Activated naive CD8-positive, alpha-beta T cell (primary cell): ENCODE measurements around the gene PTPRN2.
"Not testable (repeated sequence)": the region's sequence is repeated elsewhere in the genome, so short reads cannot be mapped to it uniquely, and the experiment has no call there.

Source experiments
- H3K27ac Mint-ChIP-seq: one replicate; pipeline ENCODE4 v1.8.0; 2021; ENCODE audit warnings: mixed read lengths
- H3K27me3 Mint-ChIP-seq: one replicate; pipeline ENCODE4 v1.8.0; 2021; ENCODE audit warnings: mixed read lengths
- H3K36me3 Mint-ChIP-seq: one replicate; pipeline ENCODE4 v1.8.0; 2021; ENCODE audit warnings: mixed read lengths
- H3K4me1 Mint-ChIP-seq: one replicate; pipeline ENCODE4 v1.8.0; 2021; ENCODE audit warnings: low read depth, mixed read lengths
- H3K4me3 Mint-ChIP-seq: one replicate; pipeline ENCODE4 v1.8.0; 2021; ENCODE audit warnings: mild to moderate bottlenecking, mixed read lengths
- H3K9me3 Mint-ChIP-seq: one replicate; pipeline ENCODE4 v1.8.0; 2021; ENCODE audit warnings: low read depth, mixed read lengths

Gene PTPRN2

DNA sequence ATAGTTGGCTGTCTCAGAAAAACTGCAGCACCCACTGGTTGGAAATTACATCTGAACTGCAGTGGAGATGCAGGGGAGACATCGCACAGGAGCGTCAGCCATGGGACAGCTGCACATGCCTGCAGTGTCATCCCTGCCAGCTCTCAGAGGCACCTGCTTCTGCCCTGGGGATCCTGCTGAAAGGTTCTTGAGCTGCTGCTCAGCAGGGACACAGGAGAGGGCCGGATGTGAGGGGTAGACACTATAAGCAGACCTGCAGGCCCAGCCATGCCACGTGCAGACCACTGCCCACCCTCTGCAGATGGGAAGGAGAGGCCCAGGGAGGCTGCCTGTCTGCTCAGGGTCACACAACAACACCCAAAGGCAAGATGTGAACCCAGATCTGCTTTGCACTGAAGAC, 649.4 kb downstream of the PTPRN2 start:
- no peak overlapping the region for H3K4me3 Mint-ChIP-seq
- H3K27me3 Mint-ChIP-seq: no peaks in the 10 kb centered on the region
- H3K36me3 Mint-ChIP-seq: peaks cover 2% of the 10 kb centered on the region
- peaks cover 4% of the 10 kb centered on the region for H3K4me1 Mint-ChIP-seq
- H3K27ac Mint-ChIP-seq: no peak overlapping the region
- no peaks in the 10 kb centered on the region for H3K9me3 Mint-ChIP-seq

DNA sequence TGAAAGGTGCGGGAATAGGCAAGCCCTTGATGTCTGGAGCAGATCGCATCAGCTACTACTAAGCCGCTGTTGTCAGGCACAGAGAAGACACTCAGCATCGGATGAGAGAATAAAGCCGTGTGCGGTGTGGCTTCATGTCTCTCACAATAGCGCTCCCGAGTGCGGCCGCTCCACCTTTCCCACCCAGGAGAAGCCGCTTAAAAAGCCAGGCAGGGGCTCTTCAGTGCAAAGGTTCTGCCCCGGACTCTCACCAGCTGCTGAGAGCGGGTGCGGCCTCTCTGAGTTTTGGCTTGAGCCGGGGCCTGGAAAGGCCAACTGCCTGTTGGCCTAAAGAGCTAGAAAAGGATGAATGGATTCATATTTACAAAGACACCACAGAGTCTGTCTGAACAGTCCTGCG, 650.2 kb downstream of the PTPRN2 start:
- H3K4me1 Mint-ChIP-seq: peaks cover 9% of the 10 kb centered on the region
- no peak overlapping the region for H3K27ac Mint-ChIP-seq
- peaks cover 5% of the 10 kb centered on the region for H3K9me3 Mint-ChIP-seq
- no peak overlapping the region for H3K4me3 Mint-ChIP-seq
- no peaks in the 10 kb centered on the region for H3K27me3 Mint-ChIP-seq
- H3K36me3 Mint-ChIP-seq: peaks cover 5% of the 10 kb centered on the region

DNA sequence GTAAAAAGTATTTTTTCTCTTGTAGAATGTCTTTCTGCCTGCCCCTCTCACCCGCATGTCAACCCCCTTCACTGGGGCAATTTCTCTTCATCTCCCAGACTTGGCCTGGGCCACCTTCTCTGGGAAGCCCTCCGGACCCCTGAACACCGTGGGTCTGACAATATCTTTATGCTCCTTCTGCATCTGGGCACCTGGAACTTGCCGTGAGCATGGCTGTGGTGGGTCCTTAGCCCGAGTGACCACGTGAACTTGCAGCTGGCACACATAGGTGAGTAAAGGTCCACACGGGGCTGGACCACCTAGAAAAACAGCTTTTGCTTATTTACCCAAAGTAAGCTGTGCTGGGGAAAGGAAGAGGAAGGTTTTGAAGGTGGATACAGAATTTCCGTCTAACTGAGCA, 650.6 kb downstream of the PTPRN2 start:
- H3K27me3 Mint-ChIP-seq: no peaks in the 10 kb centered on the region
- H3K9me3 Mint-ChIP-seq: peaks cover 9% of the 10 kb centered on the region
- H3K4me1 Mint-ChIP-seq: peaks cover 13% of the 10 kb centered on the region
- H3K27ac Mint-ChIP-seq: no peak overlapping the region
- no peak overlapping the region for H3K4me3 Mint-ChIP-seq
- peaks cover 8% of the 10 kb centered on the region for H3K36me3 Mint-ChIP-seq

- not testable (repeated sequence) for H3K4me3 Mint-ChIP-seq, H3K9me3 Mint-ChIP-seq, H3K27ac Mint-ChIP-seq, H3K27me3 Mint-ChIP-seq, H3K36me3 Mint-ChIP-seq
- peaks cover 17% of the 10 kb centered on the region for H3K4me1 Mint-ChIP-seq
Observed at GRCh38 chr7:157935721-157936120, 651.9 kb downstream of the PTPRN2 start.

- H3K36me3 Mint-ChIP-seq, H3K9me3 Mint-ChIP-seq, H3K4me3 Mint-ChIP-seq, H3K27me3 Mint-ChIP-seq: not testable (repeated sequence)
- H3K27ac Mint-ChIP-seq: peak overlapping the region; percentile 97
- peaks cover 23% of the 10 kb centered on the region for H3K4me1 Mint-ChIP-seq
Observed at GRCh38 chr7:157933219-157934155, 654.1 kb downstream of the PTPRN2 start.

- Mint-ChIP-seq H3K4me3 (peak overlapping the region; percentile 66), H3K4me1 (peaks cover 31% of the 10 kb centered on the region), H3K36me3 (peaks cover 8% of the 10 kb centered on the region), H3K27ac (peak overlapping the region; percentile 97), H3K27me3 (no peaks in the 10 kb centered on the region), H3K9me3 (peaks cover 9% of the 10 kb centered on the region)
Observed at GRCh38 chr7:157932498-157933218, 655.0 kb downstream of the PTPRN2 start.

DNA sequence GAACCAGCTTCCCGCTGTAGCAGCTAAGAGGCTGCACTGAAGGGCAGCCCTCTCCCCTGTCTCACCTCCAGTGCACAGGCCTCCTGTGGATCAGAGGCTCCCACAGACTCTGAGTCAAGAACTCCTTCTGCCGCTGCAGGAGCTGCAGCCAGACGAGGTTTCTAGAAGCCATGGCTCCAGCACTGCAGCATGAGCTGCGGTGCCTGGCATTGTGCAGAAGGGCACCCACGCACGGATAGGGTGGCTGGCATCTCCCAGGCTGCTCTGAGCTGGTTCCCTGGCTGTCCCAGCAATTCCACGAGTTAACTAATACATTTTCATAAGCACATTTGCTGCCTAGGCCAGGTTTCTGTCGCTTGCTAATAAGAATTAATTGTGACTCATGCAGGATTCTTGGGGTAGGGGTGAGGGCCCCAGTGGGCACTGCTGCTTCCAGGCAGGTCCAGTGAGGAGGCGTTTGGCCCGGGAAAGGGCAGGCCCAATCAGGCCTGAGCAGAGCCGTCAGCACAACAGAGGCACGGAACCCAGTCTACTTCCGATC, 656.6 kb downstream of the PTPRN2 start:
- Mint-ChIP-seq H3K36me3 (peaks cover 7% of the 10 kb centered on the region), H3K4me1 (peaks cover 42% of the 10 kb centered on the region), H3K27me3 (no peaks in the 10 kb centered on the region), H3K27ac (no peak overlapping the region), H3K9me3 (peaks cover 9% of the 10 kb centered on the region), H3K4me3 (no peak overlapping the region)

- H3K4me1 Mint-ChIP-seq: peaks cover 46% of the 10 kb centered on the region
- H3K9me3 Mint-ChIP-seq: peaks cover 9% of the 10 kb centered on the region
- no peak overlapping the region for H3K4me3 Mint-ChIP-seq
- H3K36me3 Mint-ChIP-seq: peaks cover 7% of the 10 kb centered on the region
- H3K27ac Mint-ChIP-seq: no peak overlapping the region
- H3K27me3 Mint-ChIP-seq: no peaks in the 10 kb centered on the region
Observed at GRCh38 chr7:157930441-157930840, 657.2 kb downstream of the PTPRN2 start.

DNA sequence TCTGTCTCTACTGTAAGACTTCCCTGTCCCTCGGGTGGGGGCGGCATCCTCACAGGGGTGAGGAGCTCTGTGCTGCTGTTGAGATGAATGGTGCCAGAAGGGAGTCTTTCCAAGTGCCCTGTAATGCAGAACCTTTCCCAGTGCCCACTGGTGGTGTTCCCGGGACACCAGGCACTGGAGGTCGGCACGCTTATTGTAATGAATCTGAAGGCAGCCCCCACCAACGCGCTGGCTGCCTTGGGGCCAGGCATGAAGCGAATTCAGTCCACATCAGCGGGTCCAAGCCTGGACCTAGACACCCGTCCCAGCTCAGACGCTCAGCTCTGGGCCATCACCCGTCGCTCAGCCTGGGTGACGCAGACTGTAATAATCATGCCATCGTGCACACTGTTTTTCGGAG, 658.0 kb downstream of the PTPRN2 start:
- Mint-ChIP-seq H3K27ac (no peak overlapping the region), H3K4me1 (peaks cover 48% of the 10 kb centered on the region), H3K9me3 (peaks cover 9% of the 10 kb centered on the region), H3K27me3 (no peaks in the 10 kb centered on the region), H3K36me3 (peaks cover 7% of the 10 kb centered on the region), H3K4me3 (no peak overlapping the region)

GRCh38 chr7:157928808-157929425, 658.7 kb downstream of the PTPRN2 start:
- Mint-ChIP-seq H3K4me1 (peaks cover 46% of the 10 kb centered on the region), H3K27me3 (no peaks in the 10 kb centered on the region), H3K9me3 (peaks cover 9% of the 10 kb centered on the region), H3K27ac (no peak overlapping the region), H3K36me3 (peaks cover 7% of the 10 kb centered on the region), H3K4me3 (no peak overlapping the region)

- Mint-ChIP-seq H3K4me1 (peaks cover 44% of the 10 kb centered on the region), H3K36me3 (peaks cover 7% of the 10 kb centered on the region), H3K27ac (peak overlapping the region; percentile 64), H3K4me3 (no peak overlapping the region), H3K27me3 (no peaks in the 10 kb centered on the region), H3K9me3 (peaks cover 9% of the 10 kb centered on the region)
Observed at GRCh38 chr7:157928171-157928794, 659.3 kb downstream of the PTPRN2 start.

DNA sequence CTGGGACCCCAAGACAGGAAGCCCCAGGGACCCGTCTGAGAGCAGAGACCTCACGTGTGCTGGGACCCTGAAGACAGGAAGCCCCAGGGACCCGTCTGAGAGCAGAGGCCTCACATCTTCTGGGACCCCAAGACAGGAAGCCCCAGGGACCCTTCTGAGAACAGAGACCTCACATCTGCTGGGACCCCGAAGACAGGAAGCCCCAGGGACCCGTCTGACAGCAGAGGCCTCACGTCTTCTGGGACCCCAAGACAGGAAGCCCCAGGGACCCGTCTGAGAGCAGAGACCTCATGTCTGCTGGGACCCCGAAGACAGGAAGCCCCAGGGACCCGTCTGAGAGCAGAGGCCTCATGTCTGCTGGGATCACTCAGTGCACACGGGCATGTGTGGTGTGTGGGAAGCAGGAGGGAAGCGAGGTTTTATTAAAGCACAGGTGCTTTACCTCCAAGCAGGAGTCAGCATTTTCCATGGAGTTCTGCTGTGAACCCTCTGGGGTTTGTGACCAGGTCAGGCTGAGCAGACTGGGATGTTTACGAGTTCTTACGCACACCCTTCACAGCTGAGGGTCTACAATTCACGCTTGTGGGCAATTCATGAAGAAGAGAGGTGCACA, 660.2 kb downstream of the PTPRN2 start:
- H3K36me3 Mint-ChIP-seq: peaks cover 3% of the 10 kb centered on the region
- peaks cover 5% of the 10 kb centered on the region for H3K9me3 Mint-ChIP-seq
- peak overlapping the region; percentile 64 for H3K27ac Mint-ChIP-seq
- H3K4me1 Mint-ChIP-seq: peaks cover 39% of the 10 kb centered on the region
- no peaks in the 10 kb centered on the region for H3K27me3 Mint-ChIP-seq
- H3K4me3 Mint-ChIP-seq: no peak overlapping the region

- peaks cover 33% of the 10 kb centered on the region for H3K4me1 Mint-ChIP-seq
- peak overlapping the region; percentile 25 for H3K27ac Mint-ChIP-seq
- H3K9me3 Mint-ChIP-seq: no peaks in the 10 kb centered on the region
- H3K36me3 Mint-ChIP-seq: no peaks in the 10 kb centered on the region
- no peaks in the 10 kb centered on the region for H3K27me3 Mint-ChIP-seq
- no peak overlapping the region for H3K4me3 Mint-ChIP-seq
Observed at GRCh38 chr7:157926521-157927150, 661.0 kb downstream of the PTPRN2 start.

DNA sequence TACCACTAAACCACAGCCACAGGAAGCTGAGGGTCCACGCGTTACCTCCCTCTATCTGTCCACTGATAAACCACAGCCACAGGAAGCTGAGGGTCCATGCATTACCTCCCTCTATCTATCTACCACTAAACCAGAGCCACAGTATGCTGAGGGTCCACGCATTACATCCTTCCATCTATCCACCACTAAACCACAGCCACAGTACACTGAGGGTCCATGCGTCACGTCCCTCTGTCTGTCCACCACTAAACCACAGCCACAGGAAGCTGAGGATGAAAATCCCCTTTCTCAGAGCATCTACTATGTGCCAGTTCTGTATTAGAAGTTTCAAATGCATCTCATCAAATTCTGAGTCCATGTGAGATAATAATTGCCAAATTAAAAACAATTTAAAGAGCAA, 661.5 kb downstream of the PTPRN2 start:
- Mint-ChIP-seq H3K27me3 (no peaks in the 10 kb centered on the region), H3K4me3 (no peak overlapping the region), H3K4me1 (peaks cover 33% of the 10 kb centered on the region), H3K27ac (peak overlapping the region; percentile 35), H3K36me3 (no peaks in the 10 kb centered on the region), H3K9me3 (no peaks in the 10 kb centered on the region)
